MM.1S (cell line): Measurements from ENCODE around the gene DPH2.

ENCODE experiments used
- DNase-seq: peaks from one replicate; pipeline ENCODE4 v3.0.0-alpha.2; 2015
- H2AFZ ChIP-seq: fragments of 300-600 bp; sonication (generic); 2 replicates; pipeline ENCODE4 v1.6.0; 2016; ENCODE audit warnings: antibody characterized with exemption, low read length
- H3F3A ChIP-seq: fragments of 300-600 bp; sonication (generic); 2 replicates; pipeline ENCODE4 v1.6.1; 2016; ENCODE audit warnings: mild to moderate bottlenecking, antibody characterized with exemption, low read length, moderate library complexity, mixed read lengths; ENCODE audit not compliant: insufficient read depth
- H3K27ac ChIP-seq: fragments of 300-600 bp; sonication (generic); 2 replicates; pipeline ENCODE4 v1.5.1; 2016; ENCODE audit warnings: mild to moderate bottlenecking, low read length
- H3K27me3 ChIP-seq: fragments of 300-600 bp; sonication (generic); replicated peaks from 2 replicates; pipeline ENCODE4 v1.6.0; 2016; ENCODE audit warnings: low read length; ENCODE audit not compliant: insufficient read depth
- H3K36me3 ChIP-seq: fragments of 300-600 bp; sonication (generic); replicated peaks from 2 replicates; pipeline ENCODE4 v1.6.1; 2016; ENCODE audit warnings: mild to moderate bottlenecking, low read length, mixed read lengths; ENCODE audit not compliant: insufficient read depth
- H3K4me1 ChIP-seq: fragments of 300-600 bp; sonication (generic); 2 replicates; pipeline ENCODE4 v1.6.1; 2016; ENCODE audit warnings: low read length, mixed read lengths
- H3K4me2 ChIP-seq: fragments of 300-600 bp; sonication (generic); 2 replicates; pipeline ENCODE4 v1.6.0; 2016; ENCODE audit warnings: low read depth, low read length
- H3K4me3 ChIP-seq: fragments of 300-600 bp; sonication (generic); 2 replicates; pipeline ENCODE4 v1.5.1; 2016; ENCODE audit warnings: low read length, mixed read lengths
- H3K79me2 ChIP-seq: fragments of 300-600 bp; sonication (generic); 2 replicates; pipeline ENCODE4 v1.6.1; 2016; ENCODE audit warnings: mixed run types, low read length, mixed read lengths
- H3K9ac ChIP-seq: fragments of 300-600 bp; sonication (generic); 2 replicates; pipeline ENCODE4 v1.6.1; 2016; ENCODE audit warnings: low read length, mixed read lengths
- H3K9me2 ChIP-seq: fragments of 300-600 bp; sonication (generic); replicated peaks from 2 replicates; pipeline ENCODE4 v1.6.1; 2016; ENCODE audit warnings: mild to moderate bottlenecking, low read length, mixed read lengths; ENCODE audit not compliant: insufficient read depth
- H3K9me3 ChIP-seq: fragments of 300-600 bp; sonication (generic); replicated peaks from 2 replicates; pipeline ENCODE4 v1.6.1; 2016; ENCODE audit warnings: mild to moderate bottlenecking, low read length, mixed read lengths; ENCODE audit not compliant: insufficient read depth
- H4K20me1 ChIP-seq: fragments of 300-600 bp; sonication (generic); 2 replicates; pipeline ENCODE4 v1.6.1; 2016; ENCODE audit warnings: mild to moderate bottlenecking, low read length, moderate library complexity, mixed read lengths; ENCODE audit not compliant: insufficient read depth
- EZH2 ChIP-seq: fragments of 300-600 bp; sonication (generic); optimal IDR thresholded peaks from 2 replicates; pipeline ENCODE3; 2017; ENCODE audit warnings: low read depth, mild to moderate bottlenecking, antibody characterized with exemption, low read length, mixed read lengths
- EZH2phosphoT487 ChIP-seq: fragments of 300-600 bp; sonication (generic); IDR thresholded peaks from 2 replicates; pipeline ENCODE4 v1.6.1; 2018; ENCODE audit warnings: antibody characterized with exemption, low read length
- TF ChIP-seq, protein P1 (sequence below): fragments of 300-600 bp; sonication (generic); IDR thresholded peaks from 2 replicates; pipeline ENCODE4 v1.5.1; 2016; ENCODE audit warnings: antibody characterized with exemption, low read length, mixed read lengths

Gene DPH2

DNA sequence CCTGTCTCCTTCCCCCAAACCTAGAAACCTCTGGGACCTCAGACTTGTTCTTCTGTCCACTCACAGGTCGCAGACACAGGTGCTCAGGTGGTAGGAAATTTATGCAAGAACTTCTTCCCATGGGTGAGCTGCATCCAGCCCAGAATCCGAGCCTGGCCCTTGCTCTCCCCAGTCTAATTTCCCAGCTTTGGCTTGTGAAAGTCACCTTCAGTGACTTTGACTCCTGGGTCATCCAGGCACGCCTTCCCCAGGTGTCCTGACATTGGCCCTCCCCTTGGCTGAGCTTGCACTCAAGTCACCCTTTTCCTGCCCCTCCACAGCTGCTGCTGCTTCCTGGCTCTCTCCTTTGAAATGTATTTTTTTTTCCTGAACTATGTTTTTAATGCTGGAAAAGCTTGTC is 16.4 kb upstream of the DPH2 start:
- Histone ChIP-seq H4K20me1 (no peaks in the 10 kb centered on the region), H3F3A (no peaks in the 10 kb centered on the region), H3K27ac (no peak overlapping the region), H3K9me3 (no peaks in the 10 kb centered on the region), H3K79me2 (peaks cover 9% of the 10 kb centered on the region), H3K4me1 (peaks cover 2% of the 10 kb centered on the region; the same call in 1 of the 2 replicates), H3K9me2 (no peaks in the 10 kb centered on the region), H2AFZ (no peak overlapping the region), H3K36me3 (no peaks in the 10 kb centered on the region), H3K27me3 (no peaks in the 10 kb centered on the region), H3K4me2 (no peak overlapping the region), H3K4me3 (no peak overlapping the region), H3K9ac (no peak overlapping the region)
- DNase-seq, result no peak
- TF ChIP-seq EZH2phosphoT487, result no peak
- TF ChIP-seq, protein P1, sequence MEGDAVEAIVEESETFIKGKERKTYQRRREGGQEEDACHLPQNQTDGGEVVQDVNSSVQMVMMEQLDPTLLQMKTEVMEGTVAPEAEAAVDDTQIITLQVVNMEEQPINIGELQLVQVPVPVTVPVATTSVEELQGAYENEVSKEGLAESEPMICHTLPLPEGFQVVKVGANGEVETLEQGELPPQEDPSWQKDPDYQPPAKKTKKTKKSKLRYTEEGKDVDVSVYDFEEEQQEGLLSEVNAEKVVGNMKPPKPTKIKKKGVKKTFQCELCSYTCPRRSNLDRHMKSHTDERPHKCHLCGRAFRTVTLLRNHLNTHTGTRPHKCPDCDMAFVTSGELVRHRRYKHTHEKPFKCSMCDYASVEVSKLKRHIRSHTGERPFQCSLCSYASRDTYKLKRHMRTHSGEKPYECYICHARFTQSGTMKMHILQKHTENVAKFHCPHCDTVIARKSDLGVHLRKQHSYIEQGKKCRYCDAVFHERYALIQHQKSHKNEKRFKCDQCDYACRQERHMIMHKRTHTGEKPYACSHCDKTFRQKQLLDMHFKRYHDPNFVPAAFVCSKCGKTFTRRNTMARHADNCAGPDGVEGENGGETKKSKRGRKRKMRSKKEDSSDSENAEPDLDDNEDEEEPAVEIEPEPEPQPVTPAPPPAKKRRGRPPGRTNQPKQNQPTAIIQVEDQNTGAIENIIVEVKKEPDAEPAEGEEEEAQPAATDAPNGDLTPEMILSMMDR, result no peak
- TF ChIP-seq EZH2, result no peak

DNA sequence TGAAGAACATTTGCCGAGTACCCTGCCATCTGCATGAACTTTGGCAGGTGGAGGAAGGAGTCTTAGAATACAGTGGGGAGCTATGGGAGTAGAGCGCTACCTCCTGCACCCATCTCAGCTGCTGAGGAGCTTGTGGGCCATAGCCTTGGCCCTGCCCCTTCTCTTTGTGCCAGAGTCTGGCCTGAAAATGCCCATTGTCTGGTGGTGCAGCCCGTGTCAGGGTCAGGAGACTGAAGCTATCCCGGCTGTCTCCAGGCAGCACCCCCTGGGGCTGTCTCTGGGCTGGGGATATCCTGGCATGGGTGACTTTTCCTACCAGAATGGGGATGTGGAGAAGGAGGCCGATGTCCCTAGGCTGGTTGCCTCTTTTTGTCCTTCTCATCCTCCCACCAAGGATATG is 15.8 kb upstream of the DPH2 start:
- H3K9me3 ChIP-seq, result no peaks in the 10 kb centered on the region
- no peaks in the 10 kb centered on the region for H3K4me1 ChIP-seq
- H3K27ac ChIP-seq, result no peak overlapping the region
- TF ChIP-seq, protein P1, result no peak
- TF ChIP-seq EZH2phosphoT487, result no peak
- TF ChIP-seq EZH2, result no peak
- H3K9ac ChIP-seq, result no peak overlapping the region
- peaks cover 2% of the 10 kb centered on the region; the same call in 1 of the 2 replicates for H3K79me2 ChIP-seq
- no peaks in the 10 kb centered on the region for H3K27me3 ChIP-seq
- H3K4me3 ChIP-seq, result no peak overlapping the region
- H3K36me3 ChIP-seq, result no peaks in the 10 kb centered on the region
- no peaks in the 10 kb centered on the region for H3K9me2 ChIP-seq
- no peak overlapping the region for H2AFZ ChIP-seq
- DNase-seq, result no peak
- H3K4me2 ChIP-seq, result no peak overlapping the region
- H4K20me1 ChIP-seq, result no peaks in the 10 kb centered on the region
- no peaks in the 10 kb centered on the region for H3F3A ChIP-seq

DNA sequence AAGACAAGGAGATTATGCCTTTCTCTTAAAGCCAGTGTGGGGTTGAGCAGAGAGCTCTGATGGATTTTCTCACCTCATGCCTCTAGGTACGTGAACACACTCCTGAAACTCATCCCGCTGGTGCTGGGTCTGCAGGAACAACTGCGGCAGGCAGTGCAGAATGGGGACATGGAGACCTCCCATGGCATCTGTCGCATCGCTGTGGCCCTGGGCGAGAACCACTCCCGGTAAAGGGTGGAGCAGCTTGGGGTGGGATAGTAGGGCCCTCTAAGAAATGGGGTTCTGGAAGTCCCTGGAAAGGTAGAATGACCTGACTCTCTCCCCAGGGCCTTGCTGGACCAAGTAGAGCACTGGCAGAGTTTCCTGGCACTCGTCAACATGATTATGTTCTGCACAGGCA is 13.6 kb upstream of the DPH2 start:
- no peak for TF ChIP-seq EZH2
- TF ChIP-seq EZH2phosphoT487, result no peak
- TF ChIP-seq, protein P1, result no peak
- H3K9me2 ChIP-seq, result no peaks in the 10 kb centered on the region
- no peaks in the 10 kb centered on the region for H3K36me3 ChIP-seq
- H3F3A ChIP-seq, result no peaks in the 10 kb centered on the region
- no peak overlapping the region for H3K27ac ChIP-seq
- H2AFZ ChIP-seq, result no peak overlapping the region
- no peak for DNase-seq
- H3K9me3 ChIP-seq, result no peaks in the 10 kb centered on the region
- H4K20me1 ChIP-seq, result no peaks in the 10 kb centered on the region
- no peaks in the 10 kb centered on the region for H3K27me3 ChIP-seq
- H3K4me1 ChIP-seq, result no peaks in the 10 kb centered on the region
- H3K9ac ChIP-seq, result no peak overlapping the region
- no peak overlapping the region for H3K4me2 ChIP-seq
- H3K4me3 ChIP-seq, result no peak overlapping the region
- H3K79me2 ChIP-seq, result no peaks in the 10 kb centered on the region
